A549 (cell line): ENCODE data around the gene DDTL.
"Not testable (repeated sequence)": the region's sequence is repeated elsewhere in the genome, so short reads cannot be mapped to it uniquely, and the experiment has no call there.

Source experiments
- CHD2 ChIP-seq: fragments of 150-350 bp; IDR thresholded peaks from 2 replicates; pipeline ENCODE4 v1.6.1; 2014; ENCODE audit warnings: low read length; ENCODE audit not compliant: partially characterized antibody
- KDM1A ChIP-seq: fragments of 200-600 bp; sonication (generic); IDR thresholded peaks from 2 replicates; pipeline ENCODE4 v1.6.1; 2016; ENCODE audit warnings: low read depth, mild to moderate bottlenecking
- KDM5A ChIP-seq: fragments of 200-600 bp; sonication (generic); IDR thresholded peaks from 2 replicates; pipeline ENCODE4 v1.6.1; 2016; ENCODE audit warnings: antibody characterized with exemption, mild to moderate bottlenecking
- POLR2A ChIP-seq: IDR thresholded peaks from 2 replicates; pipeline ENCODE4 v1.6.1; 2012; ENCODE audit warnings: mild to moderate bottlenecking, low read length
- POLR2AphosphoS2 ChIP-seq: conservative IDR thresholded peaks from 2 replicates; pipeline ENCODE4 v1.6.1; 2012; ENCODE audit warnings: low read length, improper control_type of control experiment, inconsistent platforms
- RAD21 ChIP-seq, 2 experiments: fragments of >200 bp in 1 of 2; sonication (Bioruptor Twin) in 1 of 2; formaldehyde crosslinking in 1 of 2; IDR thresholded peaks in 1 of 2; conservative IDR thresholded peaks in 1 of 2; 2 replicates in 1 of 2; 3 replicates in 1 of 2; pipeline ENCODE4 v1.6.1; 2012 to 2018; ENCODE audit warnings: inconsistent platforms in 1 of 2
- RARB ChIP-seq: fragments of 250-450 bp; sonication (Bioruptor Pico); IDR thresholded peaks from 2 replicates; pipeline ENCODE4 v1.8.0; 2021; ENCODE audit warnings: mild to moderate bottlenecking, moderate library complexity
- RFX5 ChIP-seq: fragments of 450-650 bp; IDR thresholded peaks from 2 replicates; pipeline ENCODE4 v1.7.1; 2014; ENCODE audit warnings: antibody characterized with exemption, mild to moderate bottlenecking, moderate library complexity
- SMC3 ChIP-seq: fragments of >200 bp; sonication (Bioruptor Twin); formaldehyde crosslinking; IDR thresholded peaks from 3 replicates; pipeline ENCODE4 v1.6.1; 2018; ENCODE audit warnings: inconsistent platforms
- ZNF302 ChIP-seq: fragments of 250-450 bp; sonication (Bioruptor Pico); IDR thresholded peaks from 2 replicates; pipeline ENCODE4 v1.9.0; 2021; ENCODE audit warnings: inconsistent platforms, mild to moderate bottlenecking, moderate library complexity
- TF ChIP-seq, protein P1 (sequence below): fragments of >200 bp; sonication (Bioruptor Twin); formaldehyde crosslinking; IDR thresholded peaks from 3 replicates; pipeline ENCODE4 v1.5.1; 2016
- TF ChIP-seq, protein P2 (sequence below): IDR thresholded peaks from 2 replicates; pipeline ENCODE4 v1.6.1; 2012
- TF ChIP-seq, protein P3 (sequence below): fragments of 200-600 bp; sonication (generic); IDR thresholded peaks from 2 replicates; pipeline ENCODE4 v1.6.1; 2016; ENCODE audit warnings: antibody characterized with exemption, mild to moderate bottlenecking, moderate library complexity

DNA sequence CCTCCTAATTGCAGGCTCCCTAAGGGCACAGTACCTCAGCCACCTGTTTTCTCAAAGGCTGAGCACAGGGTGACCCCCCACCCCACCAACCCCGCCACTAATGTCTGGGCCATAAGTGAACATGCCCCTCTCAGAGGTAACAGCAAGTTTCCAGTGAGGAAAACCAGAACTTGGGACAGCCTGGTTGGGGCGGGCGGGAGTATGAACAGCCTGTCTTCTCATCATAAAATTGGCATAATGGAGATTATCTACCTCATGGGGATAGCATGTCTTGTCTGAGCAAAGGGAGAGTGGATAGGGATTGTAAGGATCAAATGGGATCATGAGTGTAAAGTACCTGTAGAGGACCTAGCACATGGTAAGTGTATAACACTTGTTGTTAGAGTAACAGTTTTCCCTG is 5.2 kb downstream of the DDTL start:
- TF ChIP-seq, protein P1, sequence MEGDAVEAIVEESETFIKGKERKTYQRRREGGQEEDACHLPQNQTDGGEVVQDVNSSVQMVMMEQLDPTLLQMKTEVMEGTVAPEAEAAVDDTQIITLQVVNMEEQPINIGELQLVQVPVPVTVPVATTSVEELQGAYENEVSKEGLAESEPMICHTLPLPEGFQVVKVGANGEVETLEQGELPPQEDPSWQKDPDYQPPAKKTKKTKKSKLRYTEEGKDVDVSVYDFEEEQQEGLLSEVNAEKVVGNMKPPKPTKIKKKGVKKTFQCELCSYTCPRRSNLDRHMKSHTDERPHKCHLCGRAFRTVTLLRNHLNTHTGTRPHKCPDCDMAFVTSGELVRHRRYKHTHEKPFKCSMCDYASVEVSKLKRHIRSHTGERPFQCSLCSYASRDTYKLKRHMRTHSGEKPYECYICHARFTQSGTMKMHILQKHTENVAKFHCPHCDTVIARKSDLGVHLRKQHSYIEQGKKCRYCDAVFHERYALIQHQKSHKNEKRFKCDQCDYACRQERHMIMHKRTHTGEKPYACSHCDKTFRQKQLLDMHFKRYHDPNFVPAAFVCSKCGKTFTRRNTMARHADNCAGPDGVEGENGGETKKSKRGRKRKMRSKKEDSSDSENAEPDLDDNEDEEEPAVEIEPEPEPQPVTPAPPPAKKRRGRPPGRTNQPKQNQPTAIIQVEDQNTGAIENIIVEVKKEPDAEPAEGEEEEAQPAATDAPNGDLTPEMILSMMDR: not testable (repeated sequence)
- TF ChIP-seq SMC3; CHD2; RAD21 (conservative IDR thresholded peaks at IDR 0.05 in 1 of 2, IDR thresholded peaks at IDR 0.05 in 1 of 2); POLR2AphosphoS2; POLR2A; KDM1A; ZNF302; RARB; KDM5A; RFX5: not testable (repeated sequence)
- TF ChIP-seq, protein P2, sequence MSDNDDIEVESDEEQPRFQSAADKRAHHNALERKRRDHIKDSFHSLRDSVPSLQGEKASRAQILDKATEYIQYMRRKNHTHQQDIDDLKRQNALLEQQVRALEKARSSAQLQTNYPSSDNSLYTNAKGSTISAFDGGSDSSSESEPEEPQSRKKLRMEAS: not testable (repeated sequence)
- TF ChIP-seq, protein P3, sequence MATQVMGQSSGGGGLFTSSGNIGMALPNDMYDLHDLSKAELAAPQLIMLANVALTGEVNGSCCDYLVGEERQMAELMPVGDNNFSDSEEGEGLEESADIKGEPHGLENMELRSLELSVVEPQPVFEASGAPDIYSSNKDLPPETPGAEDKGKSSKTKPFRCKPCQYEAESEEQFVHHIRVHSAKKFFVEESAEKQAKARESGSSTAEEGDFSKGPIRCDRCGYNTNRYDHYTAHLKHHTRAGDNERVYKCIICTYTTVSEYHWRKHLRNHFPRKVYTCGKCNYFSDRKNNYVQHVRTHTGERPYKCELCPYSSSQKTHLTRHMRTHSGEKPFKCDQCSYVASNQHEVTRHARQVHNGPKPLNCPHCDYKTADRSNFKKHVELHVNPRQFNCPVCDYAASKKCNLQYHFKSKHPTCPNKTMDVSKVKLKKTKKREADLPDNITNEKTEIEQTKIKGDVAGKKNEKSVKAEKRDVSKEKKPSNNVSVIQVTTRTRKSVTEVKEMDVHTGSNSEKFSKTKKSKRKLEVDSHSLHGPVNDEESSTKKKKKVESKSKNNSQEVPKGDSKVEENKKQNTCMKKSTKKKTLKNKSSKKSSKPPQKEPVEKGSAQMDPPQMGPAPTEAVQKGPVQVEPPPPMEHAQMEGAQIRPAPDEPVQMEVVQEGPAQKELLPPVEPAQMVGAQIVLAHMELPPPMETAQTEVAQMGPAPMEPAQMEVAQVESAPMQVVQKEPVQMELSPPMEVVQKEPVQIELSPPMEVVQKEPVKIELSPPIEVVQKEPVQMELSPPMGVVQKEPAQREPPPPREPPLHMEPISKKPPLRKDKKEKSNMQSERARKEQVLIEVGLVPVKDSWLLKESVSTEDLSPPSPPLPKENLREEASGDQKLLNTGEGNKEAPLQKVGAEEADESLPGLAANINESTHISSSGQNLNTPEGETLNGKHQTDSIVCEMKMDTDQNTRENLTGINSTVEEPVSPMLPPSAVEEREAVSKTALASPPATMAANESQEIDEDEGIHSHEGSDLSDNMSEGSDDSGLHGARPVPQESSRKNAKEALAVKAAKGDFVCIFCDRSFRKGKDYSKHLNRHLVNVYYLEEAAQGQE: not testable (repeated sequence)
